HEK293T (cell line): Measurements from ENCODE around the gene SRGAP1.

ENCODE experiments used
- ARNT ChIP-seq: fragments of 450-650 bp; IDR thresholded peaks from 2 replicates; pipeline ENCODE4 v1.6.1; 2017; ENCODE audit warnings: mild to moderate bottlenecking
- BHLHE40 ChIP-seq: fragments of 450-650 bp; IDR thresholded peaks from 2 replicates; pipeline ENCODE4 v1.6.1; 2016; ENCODE audit warnings: mild to moderate bottlenecking, moderate library complexity, borderline replicate concordance
- CTBP1 ChIP-seq: fragments of 450-650 bp; IDR thresholded peaks from 2 replicates; pipeline ENCODE4 v1.6.1; 2016; ENCODE audit warnings: borderline replicate concordance
- ELF4 ChIP-seq: fragments of 450-650 bp; IDR thresholded peaks from 2 replicates; pipeline ENCODE4 v1.6.1; 2017; ENCODE audit warnings: antibody characterized with exemption
- FOXA1 ChIP-seq: fragments of 450-650 bp; IDR thresholded peaks from 2 replicates; pipeline ENCODE4 v1.6.1; 2016; ENCODE audit warnings: mild to moderate bottlenecking
- FOXM1 ChIP-seq: fragments of 450-650 bp; IDR thresholded peaks from 2 replicates; pipeline ENCODE4 v1.6.1; 2017; ENCODE audit warnings: mild to moderate bottlenecking, borderline replicate concordance
- HDGF ChIP-seq: fragments of 450-650 bp; IDR thresholded peaks from 2 replicates; pipeline ENCODE4 v1.6.1; 2017; ENCODE audit warnings: antibody characterized with exemption, borderline replicate concordance
- L3MBTL2 ChIP-seq: fragments of 450-650 bp; conservative IDR thresholded peaks from 2 replicates; pipeline ENCODE4 v1.6.1; 2016; ENCODE audit warnings: mild to moderate bottlenecking
- SP1 ChIP-seq: fragments of 450-650 bp; IDR thresholded peaks from 2 replicates; pipeline ENCODE4 v1.6.1; 2017
- SUZ12 ChIP-seq: fragments of 450-650 bp; IDR thresholded peaks from 2 replicates; pipeline ENCODE4 v1.6.1; 2016; ENCODE audit warnings: mild to moderate bottlenecking
- TARDBP ChIP-seq: fragments of 450-650 bp; IDR thresholded peaks from 2 replicates; pipeline ENCODE4 v1.6.1; 2016
- ZNF384 ChIP-seq: fragments of 450-650 bp; IDR thresholded peaks from 2 replicates; pipeline ENCODE4 v1.6.1; 2016
- TF ChIP-seq, protein P1 (sequence below): fragments of 450-650 bp; IDR thresholded peaks from 2 replicates; pipeline ENCODE4 v1.6.1; 2016

DNA sequence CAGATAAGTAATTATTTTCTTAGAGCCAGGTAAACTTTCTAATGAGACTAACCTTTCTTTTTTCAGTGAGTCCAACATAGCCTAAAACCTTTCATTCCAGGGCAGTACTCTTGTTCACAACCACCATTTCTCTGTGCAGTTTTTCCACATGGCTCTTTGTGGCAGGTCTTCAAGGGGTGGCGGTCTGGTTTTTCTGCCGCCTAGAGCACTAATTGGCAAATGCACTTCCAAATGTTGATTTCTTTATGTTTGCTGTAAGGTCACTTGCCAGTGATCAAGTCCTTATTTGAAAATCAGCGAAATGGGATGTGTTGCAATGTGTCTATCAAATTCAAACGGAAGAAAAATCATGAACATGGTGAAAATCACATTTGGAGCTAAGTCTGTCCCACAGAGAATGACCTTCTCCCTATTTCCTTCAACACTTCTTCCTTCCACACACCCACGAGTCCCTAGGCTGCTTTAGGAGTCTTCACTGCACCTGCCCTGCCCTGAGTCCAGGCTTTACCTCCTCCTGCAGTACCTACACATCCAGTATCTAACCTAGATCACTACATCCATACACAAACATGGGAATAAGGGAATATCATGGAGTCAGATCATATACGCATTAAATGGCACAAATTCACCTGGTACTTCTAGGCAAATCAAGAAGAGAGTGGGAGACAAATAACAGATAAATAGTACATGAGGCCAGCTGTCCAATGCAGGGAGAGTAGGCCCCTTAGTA lies 1.9 kb downstream of the SRGAP1 start:
- TF ChIP-seq L3MBTL2 (no peak), FOXM1 (no peak), SP1 (no peak), ARNT (no peak), SUZ12 (no peak), ZNF384 (no peak), CTBP1 (no peak), ELF4 (no peak), FOXA1 (no peak), BHLHE40 (no peak), TARDBP (no peak), HDGF (no peak)
- TF ChIP-seq, protein P1, sequence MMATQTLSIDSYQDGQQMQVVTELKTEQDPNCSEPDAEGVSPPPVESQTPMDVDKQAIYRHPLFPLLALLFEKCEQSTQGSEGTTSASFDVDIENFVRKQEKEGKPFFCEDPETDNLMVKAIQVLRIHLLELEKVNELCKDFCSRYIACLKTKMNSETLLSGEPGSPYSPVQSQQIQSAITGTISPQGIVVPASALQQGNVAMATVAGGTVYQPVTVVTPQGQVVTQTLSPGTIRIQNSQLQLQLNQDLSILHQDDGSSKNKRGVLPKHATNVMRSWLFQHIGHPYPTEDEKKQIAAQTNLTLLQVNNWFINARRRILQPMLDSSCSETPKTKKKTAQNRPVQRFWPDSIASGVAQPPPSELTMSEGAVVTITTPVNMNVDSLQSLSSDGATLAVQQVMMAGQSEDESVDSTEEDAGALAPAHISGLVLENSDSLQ = no peak
